Ovary (tissue), 3 donors: ENCODE data around the gene EXTL1.

Source experiments
- CTCF ChIP-seq, 3 donors: fragments of 450-650 bp in 2 of 3; fragments of 200-600 bp in 1 of 3; IDR thresholded peaks; one replicate each; pipeline versions ENCODE4 v1.5.1 to v1.8.0; 2016 to 2022; ENCODE audit warnings: antibody characterized with exemption in 3 of 3, mild to moderate bottlenecking in 1 of 3
- EP300 ChIP-seq: sonication (generic); formaldehyde crosslinking; IDR thresholded peaks from one replicate; pipeline ENCODE4 v1.6.1; 2017; ENCODE audit warnings: antibody characterized with exemption
- donor health status: DM: no; HTN: no; CAD: no.

- no peak for TF ChIP-seq CTCF (IDR thresholded peaks at IDR 0.05)
- TF ChIP-seq EP300: no peak
These were observed 1.8 kb upstream of the EXTL1 start for GRCh38 chr1:26019641-26020315.
